ENCODE measurements around the gene STK32B.

STK32B gene

DNA sequence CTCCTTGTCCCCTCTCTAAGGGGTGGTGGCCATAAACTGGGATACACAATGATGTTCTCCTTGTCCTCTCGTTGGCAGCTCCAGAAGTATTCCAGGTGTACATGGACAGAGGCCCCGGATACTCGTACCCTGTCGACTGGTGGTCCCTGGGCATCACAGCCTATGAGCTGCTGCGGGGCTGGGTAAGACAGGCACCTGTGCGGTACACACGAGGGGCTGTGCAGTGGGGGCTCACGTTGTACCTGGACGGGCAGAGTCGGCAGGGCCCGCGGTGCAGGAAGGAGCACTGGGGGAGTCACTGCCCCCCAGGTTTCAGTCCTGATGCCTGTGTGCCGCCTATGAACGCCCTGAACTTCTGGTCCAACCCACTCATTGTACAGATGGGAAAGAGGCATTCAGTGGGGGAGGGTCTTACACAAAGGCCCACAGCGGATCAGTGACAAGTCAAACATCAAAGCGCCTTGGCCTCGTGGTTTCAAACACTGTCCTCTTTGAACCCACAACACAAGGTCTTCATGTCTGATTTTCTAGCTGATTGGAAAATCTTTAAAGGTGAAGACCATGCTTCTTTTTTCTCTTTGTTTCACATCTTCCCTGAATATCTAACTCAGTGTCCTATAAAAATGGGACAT is 395.4 kb downstream of the STK32B start:
- Mint-ChIP-seq H3K27ac (no peak overlapping the region), H3K36me3 (no peaks in the 10 kb centered on the region), H3K4me1 (no peaks in the 10 kb centered on the region), H3K9me3 (peaks cover 0 to 2% of the 10 kb centered on the region in 2 donors), H3K27me3 (no peaks in the 10 kb centered on the region), H3K4me3 (no peak overlapping the region)
- no peak for ATAC-seq (replicated peaks)
- no peak for DNase-seq

DNA sequence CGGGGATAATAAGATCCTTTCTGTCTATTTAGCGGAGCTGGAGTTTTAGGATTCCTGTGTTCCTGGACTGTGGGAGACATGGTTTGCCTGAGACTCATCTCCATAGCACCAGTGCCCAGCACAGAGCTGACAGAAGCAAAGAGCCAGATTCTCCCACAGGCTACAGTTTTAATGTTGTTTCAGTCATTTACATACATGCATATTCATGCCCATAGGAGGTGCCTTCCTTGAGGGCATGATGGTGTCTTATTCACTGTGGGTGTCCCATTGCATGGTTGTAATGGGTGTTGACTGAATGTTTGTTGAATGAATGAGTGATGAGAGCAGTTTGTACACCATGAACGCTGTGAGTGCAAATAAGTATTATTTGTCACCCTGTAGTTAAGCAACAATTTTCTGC is 396.5 kb downstream of the STK32B start:
- no peaks in the 10 kb centered on the region for H3K27me3 Mint-ChIP-seq
- ATAC-seq (replicated peaks) (no peak), DNase-seq (no peak)
- H3K4me1 Mint-ChIP-seq = no peaks in the 10 kb centered on the region
- peaks cover 0 to 2% of the 10 kb centered on the region in 2 donors for H3K9me3 Mint-ChIP-seq
- H3K36me3 Mint-ChIP-seq = no peaks in the 10 kb centered on the region
- H3K27ac Mint-ChIP-seq = no peak overlapping the region
- no peak overlapping the region for H3K4me3 Mint-ChIP-seq

DNA sequence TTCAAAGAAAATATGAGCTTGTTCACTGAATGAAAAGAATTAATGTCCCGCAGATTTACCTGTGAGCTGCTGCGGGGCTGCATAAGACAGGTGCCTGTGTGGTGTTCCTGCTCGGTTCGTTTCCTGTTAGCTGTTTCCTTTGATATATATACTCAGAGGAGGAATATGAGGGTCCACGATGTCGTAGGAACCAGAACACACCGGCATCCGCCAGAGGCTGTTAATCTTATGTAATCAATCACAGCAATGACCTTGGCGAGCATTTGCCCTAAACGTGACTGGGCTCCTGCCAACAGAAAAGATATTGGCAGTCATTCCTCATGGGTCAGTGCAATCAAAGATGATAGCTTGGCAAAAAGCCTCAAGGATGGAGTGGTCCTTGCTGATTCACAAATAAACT is 396.9 kb downstream of the STK32B start:
- DNase-seq = no peak
- Mint-ChIP-seq H3K9me3 (peaks cover 0 to 2% of the 10 kb centered on the region in 2 donors), H3K4me3 (no peak overlapping the region), H3K36me3 (no peaks in the 10 kb centered on the region), H3K27ac (no peak overlapping the region), H3K4me1 (no peaks in the 10 kb centered on the region), H3K27me3 (no peaks in the 10 kb centered on the region)
- ATAC-seq (replicated peaks) = no peak

DNA sequence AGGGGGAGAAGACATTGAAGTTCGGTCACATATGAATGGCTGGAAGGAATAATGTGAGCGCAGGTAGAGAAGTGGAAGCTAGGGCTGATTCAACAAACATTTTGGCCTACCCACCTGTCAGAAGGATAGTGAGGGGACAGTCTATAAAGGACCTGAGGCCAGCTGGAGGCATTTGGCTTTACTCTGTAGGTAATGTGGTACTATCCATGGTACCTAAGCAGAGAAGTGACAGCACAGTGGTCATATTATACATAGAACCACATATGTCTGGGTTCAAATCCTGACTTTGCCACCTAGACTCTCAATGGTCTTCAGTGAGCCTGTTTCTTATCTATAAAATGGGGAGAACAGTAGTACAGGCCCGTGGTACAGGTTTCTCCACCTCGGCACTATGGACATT is 400.0 kb downstream of the STK32B start:
- H3K9me3 Mint-ChIP-seq = no peaks in the 10 kb centered on the region
- ATAC-seq (replicated peaks) (no peak), DNase-seq (no peak)
- no peaks in the 10 kb centered on the region for H3K36me3 Mint-ChIP-seq
- no peaks in the 10 kb centered on the region for H3K4me1 Mint-ChIP-seq
- H3K27ac Mint-ChIP-seq = no peak overlapping the region
- H3K4me3 Mint-ChIP-seq = no peak overlapping the region
- H3K27me3 Mint-ChIP-seq = no peaks in the 10 kb centered on the region

DNA sequence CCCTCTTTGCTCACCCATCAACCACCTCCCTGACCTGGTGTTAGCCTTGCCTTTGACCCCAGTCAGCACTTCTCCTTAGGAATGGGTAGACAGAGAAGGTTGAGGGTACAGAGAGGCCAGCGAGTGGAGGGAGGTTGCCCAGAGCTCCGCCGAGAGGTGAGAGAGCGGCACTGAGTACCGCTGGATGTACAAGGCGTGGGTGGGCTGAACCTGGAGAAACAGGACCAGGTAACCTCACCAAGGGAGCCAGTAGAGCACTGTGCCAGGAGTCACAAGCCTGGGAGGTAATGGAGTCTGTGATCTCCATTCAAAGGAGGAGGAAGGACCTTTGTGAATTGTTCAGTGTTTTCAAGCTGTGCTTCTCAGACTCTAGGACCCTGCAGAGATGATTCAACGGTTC is 400.9 kb downstream of the STK32B start:
- no peak for DNase-seq
- no peak overlapping the region for H3K27ac Mint-ChIP-seq
- H3K9me3 Mint-ChIP-seq = no peaks in the 10 kb centered on the region
- H3K4me1 Mint-ChIP-seq = no peaks in the 10 kb centered on the region
- H3K36me3 Mint-ChIP-seq = no peaks in the 10 kb centered on the region
- H3K4me3 Mint-ChIP-seq = no peak overlapping the region
- H3K27me3 Mint-ChIP-seq = no peaks in the 10 kb centered on the region
- no peak for ATAC-seq (replicated peaks)

DNA sequence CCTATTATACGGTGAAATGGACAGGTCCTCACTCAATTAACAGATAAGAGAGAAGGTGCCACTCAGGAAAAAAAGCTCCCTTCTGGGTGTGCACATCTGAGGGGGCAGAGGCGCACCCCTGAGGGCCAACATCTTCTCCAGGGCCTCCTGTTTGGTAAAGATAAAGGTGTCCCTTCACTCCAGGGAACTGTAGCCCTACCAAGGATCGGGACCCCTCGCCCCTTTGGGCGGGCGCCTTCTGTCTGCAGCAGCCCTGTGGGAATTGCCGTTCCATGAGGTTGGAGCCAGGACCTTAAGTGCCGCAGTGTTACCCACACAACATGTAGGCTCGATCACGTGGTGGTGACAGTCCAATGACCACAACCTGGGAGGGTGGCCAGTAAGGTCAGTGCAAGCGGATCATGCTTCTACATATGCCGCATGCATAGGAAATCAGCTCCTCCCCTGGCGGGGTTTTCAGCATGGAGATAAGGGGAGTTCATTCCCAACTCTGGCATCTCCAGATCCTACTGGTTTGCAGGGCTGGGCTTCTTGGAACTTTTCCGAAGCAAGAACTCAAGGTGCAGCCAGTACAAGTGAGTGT is 403.8 kb downstream of the STK32B start:
- no peak for DNase-seq
- ATAC-seq (replicated peaks) = no peak
- Mint-ChIP-seq H3K27me3 (no peaks in the 10 kb centered on the region), H3K4me3 (no peak overlapping the region), H3K36me3 (no peaks in the 10 kb centered on the region), H3K4me1 (no peaks in the 10 kb centered on the region), H3K27ac (no peak overlapping the region), H3K9me3 (no peaks in the 10 kb centered on the region)

DNA sequence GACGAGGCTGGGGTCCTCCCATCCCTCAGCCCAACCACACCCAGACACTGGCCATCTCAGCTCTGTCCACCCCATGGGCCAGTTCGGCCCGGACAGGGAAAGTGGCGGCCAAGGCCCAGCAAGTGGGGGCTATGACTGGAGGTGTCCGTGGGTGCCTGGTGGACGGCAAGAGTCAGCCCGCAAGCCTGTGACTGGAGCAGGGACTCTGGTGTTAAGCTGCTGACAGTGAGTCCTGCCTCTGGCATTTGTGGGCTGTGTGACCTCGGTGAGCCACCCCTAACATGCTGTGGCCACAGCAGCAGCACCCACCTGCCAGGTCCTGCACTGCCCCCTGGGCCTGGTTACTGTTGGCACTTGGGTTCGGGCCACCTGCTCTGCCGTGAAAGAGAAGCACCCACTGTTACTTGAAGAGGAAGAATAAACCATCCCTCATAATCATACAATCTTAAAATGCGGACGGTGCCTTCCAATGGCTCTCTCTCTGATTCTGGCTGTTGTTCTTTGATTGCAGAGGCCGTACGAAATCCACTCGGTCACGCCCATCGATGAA is 405.1 kb downstream of the STK32B start:
- H3K4me3 Mint-ChIP-seq = no peak overlapping the region
- no peaks in the 10 kb centered on the region for H3K9me3 Mint-ChIP-seq
- no peak overlapping the region for H3K27ac Mint-ChIP-seq
- no peaks in the 10 kb centered on the region for H3K4me1 Mint-ChIP-seq
- DNase-seq (no peak), ATAC-seq (replicated peaks) (no peak)
- H3K36me3 Mint-ChIP-seq = no peaks in the 10 kb centered on the region
- no peaks in the 10 kb centered on the region for H3K27me3 Mint-ChIP-seq

DNA sequence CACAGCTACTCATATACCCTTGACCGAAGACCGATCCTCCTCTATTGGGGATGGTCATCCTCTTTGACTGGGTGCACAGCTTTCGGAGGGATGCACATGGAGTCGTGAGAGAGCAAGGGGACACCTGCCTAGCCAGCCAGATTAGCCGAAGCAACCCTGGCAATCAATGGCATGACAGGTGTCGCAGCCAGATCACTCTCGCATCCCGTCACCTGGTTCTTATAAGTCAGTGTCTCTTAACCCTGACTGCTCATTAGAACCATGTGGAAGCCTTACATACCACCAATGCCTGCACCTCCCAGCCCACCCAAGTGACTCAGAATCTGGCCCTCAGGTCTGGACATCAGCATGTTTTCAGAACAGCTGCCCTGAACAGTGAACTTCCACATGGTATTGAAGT is 407.4 kb downstream of the STK32B start:
- ATAC-seq (replicated peaks) = no peak
- Mint-ChIP-seq H3K36me3 (no peaks in the 10 kb centered on the region), H3K27me3 (no peaks in the 10 kb centered on the region), H3K27ac (no peak overlapping the region), H3K9me3 (no peaks in the 10 kb centered on the region), H3K4me1 (no peaks in the 10 kb centered on the region), H3K4me3 (no peak overlapping the region)
- no peak for DNase-seq

DNA sequence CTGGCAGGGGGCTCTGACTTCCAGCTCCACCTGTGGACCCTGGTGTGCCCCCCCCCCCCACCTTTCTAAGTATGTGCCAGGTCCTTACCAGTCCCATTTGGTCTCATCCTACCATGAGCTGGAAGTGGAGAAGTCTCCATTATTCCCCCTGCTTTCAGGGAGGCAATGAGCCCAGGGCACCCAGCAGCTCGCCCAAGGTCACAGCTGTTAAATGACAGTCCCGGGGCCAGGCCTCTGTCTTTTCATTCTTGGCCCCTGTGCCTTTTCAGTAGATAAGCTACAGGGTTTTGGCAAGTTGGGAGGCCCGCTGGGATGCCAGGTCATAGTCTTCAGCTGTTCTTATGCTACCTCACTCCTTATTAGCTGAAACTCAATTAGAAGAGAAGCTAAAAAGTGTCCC is 408.0 kb downstream of the STK32B start:
- H3K4me1 Mint-ChIP-seq = no peaks in the 10 kb centered on the region
- H3K4me3 Mint-ChIP-seq = no peak overlapping the region
- H3K27ac Mint-ChIP-seq = no peak overlapping the region
- DNase-seq (no peak), ATAC-seq (replicated peaks) (no peak)
- H3K27me3 Mint-ChIP-seq = no peaks in the 10 kb centered on the region
- no peaks in the 10 kb centered on the region for H3K36me3 Mint-ChIP-seq
- no peaks in the 10 kb centered on the region for H3K9me3 Mint-ChIP-seq

DNA sequence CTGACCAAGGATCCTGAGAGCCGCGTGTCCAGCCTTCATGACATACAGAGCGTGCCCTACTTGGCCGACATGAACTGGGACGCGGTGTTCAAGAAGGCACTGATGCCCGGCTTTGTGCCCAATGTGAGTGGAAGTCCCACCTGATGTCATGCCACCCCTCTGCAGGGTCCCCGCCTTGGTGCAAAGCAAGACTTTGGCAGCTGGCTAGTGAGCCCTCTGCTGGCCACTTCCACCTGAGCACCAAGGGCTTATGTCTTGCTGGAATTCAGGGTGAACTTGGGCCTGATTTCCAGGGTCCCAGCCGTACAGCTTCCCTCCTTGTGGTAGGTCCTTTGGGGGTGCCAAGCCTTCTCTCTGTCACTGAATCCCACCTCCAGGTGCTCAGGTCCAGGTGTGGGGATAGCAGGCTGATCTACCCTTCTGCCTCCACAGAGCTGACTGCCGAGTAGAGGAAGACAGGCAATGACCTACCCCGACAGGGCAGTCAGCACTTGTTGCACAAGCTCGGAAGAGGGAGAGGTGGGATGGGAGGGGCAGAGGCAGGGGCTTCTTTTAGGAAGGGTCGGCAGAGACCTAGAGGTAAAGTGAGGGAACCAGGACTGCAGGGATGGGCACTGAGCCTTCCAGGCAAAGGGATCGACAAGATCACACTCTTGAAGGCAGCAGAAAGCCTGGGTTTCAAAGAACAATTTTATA is 409.0 kb downstream of the STK32B start:
- Mint-ChIP-seq H3K27me3 (no peaks in the 10 kb centered on the region), H3K9me3 (no peaks in the 10 kb centered on the region), H3K27ac (no peak overlapping the region), H3K36me3 (no peaks in the 10 kb centered on the region), H3K4me1 (no peaks in the 10 kb centered on the region), H3K4me3 (no peak overlapping the region)
- ATAC-seq (replicated peaks) = peak in 1 of 2 donors; percentile 49
- DNase-seq = no peak

DNA sequence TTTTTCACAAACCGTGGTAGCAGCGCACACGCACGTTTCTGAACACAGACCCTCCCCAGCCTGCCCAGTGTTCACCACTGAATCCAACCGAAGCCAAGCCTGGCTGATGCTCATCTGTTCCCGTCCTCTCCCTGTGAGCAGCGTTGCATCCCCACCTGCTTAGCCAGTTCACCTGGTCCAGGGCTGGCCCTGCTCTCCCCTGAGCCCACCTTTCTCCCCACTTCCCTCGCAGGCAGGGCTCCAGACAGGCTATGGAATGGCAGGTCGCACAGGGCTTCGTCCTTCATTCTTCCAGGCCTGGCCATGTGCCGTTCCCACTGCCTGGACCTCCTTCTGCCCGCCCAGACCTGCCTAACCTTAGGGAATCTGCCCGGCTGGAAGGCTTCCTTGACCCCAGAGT is 410.2 kb downstream of the STK32B start:
- Mint-ChIP-seq H3K27ac (no peak overlapping the region), H3K27me3 (no peaks in the 10 kb centered on the region), H3K9me3 (no peaks in the 10 kb centered on the region), H3K36me3 (no peaks in the 10 kb centered on the region), H3K4me1 (no peaks in the 10 kb centered on the region), H3K4me3 (no peak overlapping the region)
- DNase-seq (no peak), ATAC-seq (replicated peaks) (no peak)

DNA sequence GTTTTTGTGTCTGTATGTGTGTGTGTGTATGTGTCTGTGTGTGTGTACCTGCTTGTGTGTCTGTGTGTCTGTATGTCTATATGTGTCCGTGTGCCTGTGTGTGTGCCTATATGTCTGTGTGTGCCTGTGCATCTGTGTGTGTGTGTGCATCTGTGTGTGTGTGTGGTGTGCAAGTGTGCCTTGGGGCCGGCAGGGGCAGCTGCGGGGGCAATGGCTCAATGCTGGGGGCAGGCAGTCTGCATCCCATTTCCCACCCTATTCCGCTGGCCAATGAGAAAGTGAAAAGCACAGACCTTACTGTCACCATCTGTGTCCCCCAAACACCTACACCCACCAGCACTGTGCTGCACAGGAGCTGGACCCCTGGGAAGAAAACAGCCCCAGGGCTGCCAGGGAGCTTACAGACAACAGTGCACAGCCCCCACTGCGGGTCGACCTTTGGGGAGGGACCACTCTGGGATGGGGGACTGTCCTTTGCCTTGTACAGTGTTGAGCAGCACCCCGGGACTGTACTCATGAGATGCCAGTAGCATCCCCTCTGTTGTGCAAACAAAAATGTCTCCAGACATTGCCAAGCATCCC is 411.1 kb downstream of the STK32B start:
- DNase-seq = no peak
- no peaks in the 10 kb centered on the region for H3K36me3 Mint-ChIP-seq
- H3K4me1 Mint-ChIP-seq = no peaks in the 10 kb centered on the region
- H3K27me3 Mint-ChIP-seq = no peaks in the 10 kb centered on the region
- no peak overlapping the region for H3K27ac Mint-ChIP-seq
- no peak overlapping the region for H3K4me3 Mint-ChIP-seq
- ATAC-seq (replicated peaks) = no peak
- H3K9me3 Mint-ChIP-seq = no peaks in the 10 kb centered on the region

DNA sequence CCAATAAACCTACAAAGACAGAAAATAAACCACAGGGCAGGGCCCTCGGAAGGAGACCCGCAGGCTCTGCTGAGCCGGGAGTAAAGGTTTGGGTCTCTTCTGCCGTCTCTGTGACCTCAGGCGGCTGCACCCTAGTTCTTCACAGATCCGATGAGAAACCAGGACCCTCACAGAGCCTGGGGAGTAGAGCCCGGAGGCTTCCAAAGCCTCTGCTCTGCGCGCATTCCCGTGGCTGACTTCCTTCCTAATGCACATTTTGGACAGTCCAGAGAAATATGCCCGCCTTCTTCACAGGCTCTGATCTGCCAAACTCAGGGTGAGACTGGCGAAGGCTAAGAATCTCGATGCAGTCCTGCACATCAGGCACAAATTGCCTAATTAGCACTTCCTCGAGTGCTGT is 411.6 kb downstream of the STK32B start:
- Mint-ChIP-seq H3K27ac (no peak overlapping the region), H3K4me1 (no peaks in the 10 kb centered on the region), H3K27me3 (no peaks in the 10 kb centered on the region), H3K36me3 (no peaks in the 10 kb centered on the region), H3K9me3 (no peaks in the 10 kb centered on the region), H3K4me3 (no peak overlapping the region)
- DNase-seq (no peak), ATAC-seq (replicated peaks) (no peak)

DNA sequence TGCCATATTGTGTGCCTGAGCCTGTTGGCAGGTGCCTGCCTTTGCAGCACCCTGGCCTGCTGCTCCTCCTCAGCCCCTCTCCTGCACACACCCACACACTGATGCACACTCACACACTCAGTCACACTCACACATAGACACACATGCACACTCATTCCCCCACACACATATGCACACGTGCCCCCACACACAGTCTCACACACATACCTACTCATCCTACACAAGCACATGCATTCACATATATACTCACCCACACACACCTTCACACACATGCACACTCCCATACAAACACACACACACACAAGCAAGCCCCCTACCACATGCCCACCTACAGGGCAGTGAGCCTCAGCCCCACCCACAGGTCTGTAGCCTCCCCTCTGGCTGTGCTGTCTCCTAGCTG is 412.1 kb downstream of the STK32B start:
- H3K9me3 Mint-ChIP-seq = no peaks in the 10 kb centered on the region
- ATAC-seq (replicated peaks) (no peak), DNase-seq (no peak)
- no peak overlapping the region for H3K4me3 Mint-ChIP-seq
- H3K4me1 Mint-ChIP-seq = no peaks in the 10 kb centered on the region
- no peaks in the 10 kb centered on the region for H3K36me3 Mint-ChIP-seq
- H3K27ac Mint-ChIP-seq = no peak overlapping the region
- H3K27me3 Mint-ChIP-seq = no peaks in the 10 kb centered on the region

Measured in stimulated activated naive B cell treated with anti-CD40 and anti-IgM and Interleukin-4, amounts not matched to agents 10 μg/mL and 1 μg/mL and 100 μg/mL, for 72 hours (primary cell).